ENCODE measurements around the gene IQCE.
"Not testable (repeated sequence)": the region's sequence is repeated elsewhere in the genome, so short reads cannot be mapped to it uniquely, and the experiment has no call there.

Gene IQCE

DNA sequence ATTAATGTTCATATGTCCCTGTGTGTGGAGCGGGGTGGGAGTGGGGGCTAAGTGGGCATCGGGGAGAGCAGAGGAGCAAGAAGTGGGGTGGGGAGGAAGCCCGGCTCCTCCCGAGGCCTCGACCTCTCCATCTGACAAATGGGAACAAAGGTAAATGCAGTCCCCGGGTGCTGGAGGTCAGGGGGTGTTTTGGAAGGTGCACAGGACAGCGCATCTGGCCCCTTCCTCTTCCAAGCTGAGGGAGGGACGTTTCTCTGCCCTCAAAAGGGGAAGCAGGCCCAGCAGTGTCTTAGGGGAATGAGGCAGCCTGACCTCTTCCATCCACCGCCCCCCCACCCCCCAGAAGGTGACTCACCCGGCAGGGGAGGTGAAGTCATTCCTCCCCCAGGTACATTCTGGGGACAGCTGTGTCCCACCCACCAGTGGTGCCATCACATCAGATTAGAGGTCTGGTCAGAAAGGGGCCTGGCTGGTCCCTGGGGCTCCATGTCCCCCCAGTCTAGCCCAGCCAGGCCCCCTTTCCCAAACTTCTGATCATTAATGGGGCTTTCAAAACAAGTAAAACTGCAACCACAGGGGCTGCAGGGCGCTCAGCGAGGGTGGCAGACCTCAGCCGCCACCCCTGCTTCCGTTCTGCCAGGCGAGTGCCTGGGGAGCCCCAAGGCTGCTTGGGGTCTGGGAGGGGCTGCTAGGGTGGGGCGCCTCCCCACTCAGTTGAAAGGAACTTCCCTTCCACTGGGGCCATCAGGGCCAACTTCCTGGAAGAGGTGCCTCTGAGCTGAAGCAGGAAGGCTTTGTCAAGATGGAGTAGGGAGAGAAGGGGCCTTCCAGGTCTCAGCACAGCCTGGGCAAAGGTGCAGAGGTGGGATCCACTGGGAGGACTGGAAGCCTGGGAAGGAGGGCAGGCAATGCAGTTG is 28.4 kb upstream of the IQCE start:
- DNase-seq (ENCODE audit: low spot score): no peak
- TF ChIP-seq, protein P1, sequence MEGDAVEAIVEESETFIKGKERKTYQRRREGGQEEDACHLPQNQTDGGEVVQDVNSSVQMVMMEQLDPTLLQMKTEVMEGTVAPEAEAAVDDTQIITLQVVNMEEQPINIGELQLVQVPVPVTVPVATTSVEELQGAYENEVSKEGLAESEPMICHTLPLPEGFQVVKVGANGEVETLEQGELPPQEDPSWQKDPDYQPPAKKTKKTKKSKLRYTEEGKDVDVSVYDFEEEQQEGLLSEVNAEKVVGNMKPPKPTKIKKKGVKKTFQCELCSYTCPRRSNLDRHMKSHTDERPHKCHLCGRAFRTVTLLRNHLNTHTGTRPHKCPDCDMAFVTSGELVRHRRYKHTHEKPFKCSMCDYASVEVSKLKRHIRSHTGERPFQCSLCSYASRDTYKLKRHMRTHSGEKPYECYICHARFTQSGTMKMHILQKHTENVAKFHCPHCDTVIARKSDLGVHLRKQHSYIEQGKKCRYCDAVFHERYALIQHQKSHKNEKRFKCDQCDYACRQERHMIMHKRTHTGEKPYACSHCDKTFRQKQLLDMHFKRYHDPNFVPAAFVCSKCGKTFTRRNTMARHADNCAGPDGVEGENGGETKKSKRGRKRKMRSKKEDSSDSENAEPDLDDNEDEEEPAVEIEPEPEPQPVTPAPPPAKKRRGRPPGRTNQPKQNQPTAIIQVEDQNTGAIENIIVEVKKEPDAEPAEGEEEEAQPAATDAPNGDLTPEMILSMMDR (IDR thresholded peaks at IDR 0.05): no peak
- peak overlapping the region; percentile 8 for H3K4me3 ChIP-seq
- H3K27ac ChIP-seq: peak overlapping the region; percentile 55 to 89

DNA sequence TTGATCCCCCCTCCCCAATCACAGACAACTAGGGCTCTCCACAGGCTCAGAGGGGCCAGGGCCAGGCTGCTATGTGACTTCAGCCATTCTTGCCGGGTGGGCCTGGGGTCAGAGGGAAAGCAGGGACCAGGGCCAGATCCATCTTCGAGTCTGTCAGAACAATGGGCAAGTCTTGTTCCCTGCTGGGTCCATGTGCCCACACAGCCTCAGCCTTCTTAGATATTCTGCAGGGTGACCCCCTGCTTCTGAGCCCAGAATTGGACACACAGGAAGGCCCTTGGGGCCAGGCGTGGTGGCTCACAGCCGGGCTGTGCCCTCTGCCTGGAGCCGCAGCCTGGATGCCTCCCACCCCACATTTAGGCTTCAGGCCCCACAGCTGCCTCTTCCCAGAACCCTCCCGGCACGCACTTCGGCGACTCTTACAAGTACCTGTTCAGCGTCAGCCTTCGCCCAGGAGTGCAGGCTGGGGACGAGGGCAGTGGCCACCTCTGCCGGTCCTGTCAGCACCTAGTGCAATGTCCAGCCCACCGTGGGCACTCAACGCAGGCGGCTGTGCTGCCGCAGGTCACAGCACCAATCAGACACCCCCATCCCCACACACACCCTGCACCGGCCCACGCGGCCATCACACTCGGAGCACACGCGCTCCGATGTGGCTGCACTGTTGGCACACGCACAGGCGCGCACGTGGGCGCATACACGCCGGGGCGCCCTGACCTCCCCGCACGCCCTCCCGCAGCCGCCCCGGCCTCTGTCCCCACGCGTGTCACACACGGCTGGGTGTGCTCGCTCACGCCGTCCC is 27.6 kb upstream of the IQCE start:
- not testable (repeated sequence) for H3K4me3 ChIP-seq; DNase-seq (ENCODE audit: low spot score)
- H3K27ac ChIP-seq: peak overlapping the region; percentile 55 to 89

DNA sequence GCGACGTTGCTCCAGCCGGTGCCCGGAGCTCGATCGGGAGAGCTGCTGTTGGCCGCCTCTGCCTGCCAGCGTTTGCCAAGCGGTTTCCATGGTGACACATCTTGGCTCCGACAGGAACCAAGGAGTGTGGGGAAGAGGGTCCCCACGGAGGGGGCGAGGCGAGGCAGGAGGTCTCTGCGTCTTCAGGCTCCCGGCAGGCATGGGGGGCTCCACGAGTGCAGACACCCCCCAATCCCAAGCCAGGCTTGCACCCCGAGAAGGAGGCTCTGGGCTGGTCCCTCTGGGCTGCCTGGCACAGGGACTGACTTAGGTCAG is 27.0 kb upstream of the IQCE start:
- not testable (repeated sequence) for H3K27ac ChIP-seq; DNase-seq (ENCODE audit: low spot score); H3K4me3 ChIP-seq

DNA sequence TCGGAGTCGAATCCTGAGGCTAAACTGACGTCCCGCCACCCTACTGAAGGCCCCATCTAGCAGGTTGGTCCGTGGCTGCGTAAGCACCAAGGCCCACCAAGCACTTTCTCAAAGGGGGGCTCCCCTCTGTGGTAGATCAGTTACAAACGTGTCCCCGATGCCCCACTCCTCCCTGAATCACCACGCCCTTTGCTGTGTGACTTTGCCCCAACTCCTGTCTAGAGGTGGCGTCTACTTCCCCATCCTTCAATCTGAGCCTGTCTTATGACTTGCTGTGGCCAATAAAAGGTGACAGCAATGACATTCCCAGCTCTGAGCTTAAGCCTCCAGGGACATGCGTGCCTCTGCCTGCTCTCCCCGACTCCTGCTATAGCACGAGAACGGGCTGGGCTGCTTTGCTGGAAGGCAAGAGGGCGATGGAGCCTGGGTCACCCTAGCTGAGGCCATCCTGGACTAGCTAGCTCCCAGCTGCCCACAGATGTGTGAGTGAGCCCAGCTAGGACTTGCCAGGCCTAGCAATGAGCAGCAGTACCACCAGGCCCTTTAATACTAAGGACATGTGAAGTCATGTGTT is 26.5 kb upstream of the IQCE start:
- not testable (repeated sequence) for H3K4me3 ChIP-seq; DNase-seq (ENCODE audit: low spot score); H3K27ac ChIP-seq

DNA sequence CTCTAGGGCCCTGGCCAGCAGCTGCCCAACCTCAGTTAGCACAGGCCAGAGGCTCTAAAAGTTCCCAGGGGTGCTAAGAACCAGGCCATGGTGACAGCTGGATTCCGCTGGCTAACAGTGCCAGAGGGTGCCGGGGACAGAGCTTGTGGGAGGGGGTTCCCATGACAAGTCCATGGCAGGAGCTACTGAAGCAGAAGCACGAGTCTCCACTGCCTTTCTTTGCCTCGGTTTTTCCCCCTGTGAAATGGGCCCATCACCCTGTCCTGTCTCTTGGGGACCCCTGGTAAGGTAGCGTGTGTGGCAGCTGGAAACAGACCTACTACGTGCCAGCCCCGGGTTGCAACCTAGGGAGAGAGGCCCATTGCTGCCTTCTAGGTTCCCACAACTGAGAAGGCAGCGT is 26.0 kb upstream of the IQCE start:
- H3K27ac ChIP-seq; H3K4me3 ChIP-seq; DNase-seq (ENCODE audit: low spot score): not testable (repeated sequence)

DNA sequence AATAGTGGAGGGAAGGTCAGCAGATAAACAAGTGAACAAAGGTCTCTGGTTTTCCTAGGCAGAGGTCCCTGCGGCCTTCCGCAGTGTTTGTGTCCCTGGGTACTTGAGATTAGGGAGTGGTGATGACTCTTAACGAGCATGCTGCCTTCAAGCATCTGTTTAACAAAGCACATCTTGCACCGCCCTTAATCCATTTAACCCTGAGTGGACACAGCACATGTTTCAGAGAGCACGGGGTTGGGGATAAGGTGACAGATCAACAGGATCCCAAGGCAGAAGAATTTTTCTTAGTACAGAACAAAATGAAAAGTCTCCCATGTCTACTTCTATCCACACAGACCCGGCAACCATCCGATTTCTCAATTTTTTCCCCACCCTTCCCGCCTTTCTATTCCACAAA is 25.2 kb upstream of the IQCE start:
- not testable (repeated sequence) for H3K4me3 ChIP-seq; H3K27ac ChIP-seq; DNase-seq (ENCODE audit: low spot score)

DNA sequence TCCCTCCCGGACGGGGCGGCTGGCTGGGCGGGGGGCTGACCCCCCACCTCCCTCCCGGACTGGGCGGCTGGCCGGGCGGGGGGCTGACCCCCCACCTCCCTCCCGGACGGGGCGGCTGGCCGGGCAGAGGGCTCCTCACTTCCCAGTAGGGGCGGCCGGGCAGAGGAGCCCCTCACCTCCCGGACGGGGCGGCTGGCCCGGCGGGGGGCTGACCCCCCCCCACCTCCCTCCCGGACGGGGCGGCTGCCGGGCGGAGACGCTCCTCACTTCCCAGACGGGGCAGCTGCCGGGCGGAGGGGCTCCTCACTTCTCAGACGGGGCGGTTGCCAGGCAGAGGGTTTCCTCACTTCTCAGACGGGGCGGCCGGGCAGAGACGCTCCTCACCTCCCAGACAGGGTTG is 24.6 kb upstream of the IQCE start:
- DNase-seq (ENCODE audit: low spot score); H3K4me3 ChIP-seq; H3K27ac ChIP-seq: not testable (repeated sequence)

DNA sequence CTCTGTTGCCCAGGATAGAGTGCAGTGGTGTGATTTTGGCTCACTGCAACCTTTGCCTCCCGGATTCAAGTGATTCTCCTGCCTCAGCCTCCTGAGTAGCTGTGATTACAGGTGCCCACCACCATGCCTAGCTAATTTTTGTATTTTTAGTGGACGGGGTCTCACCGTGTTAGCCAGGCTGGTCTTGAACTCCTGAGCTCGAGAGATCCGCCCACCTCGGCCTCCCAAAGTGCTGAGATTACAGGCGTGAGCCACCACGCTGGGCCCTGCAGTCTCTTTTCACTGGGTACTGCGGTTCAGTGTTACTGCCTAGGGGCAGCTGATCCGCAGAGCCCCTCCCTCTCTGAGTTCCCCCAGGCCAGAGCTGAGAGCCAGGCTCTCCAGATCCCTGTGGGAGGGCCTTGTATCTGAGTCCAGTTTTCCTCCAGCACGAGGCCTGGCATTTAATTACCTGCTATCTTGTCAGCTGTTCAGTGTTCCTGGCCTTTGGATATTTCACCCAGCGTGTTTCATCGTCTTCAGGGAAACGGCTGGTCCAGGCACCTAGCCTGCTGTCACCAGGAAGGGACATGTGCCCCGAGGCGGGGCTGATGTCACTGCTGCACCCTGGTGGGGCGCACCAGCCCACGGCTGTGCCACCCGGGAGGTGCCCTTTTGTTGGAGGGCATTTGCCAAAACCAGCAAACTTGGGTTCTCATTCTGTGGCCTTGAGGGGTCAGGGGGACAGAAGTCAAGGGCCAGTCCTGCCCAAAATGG is 22.7 kb upstream of the IQCE start:
- not testable (repeated sequence) for DNase-seq (ENCODE audit: low spot score); H3K4me3 ChIP-seq; H3K27ac ChIP-seq

DNA sequence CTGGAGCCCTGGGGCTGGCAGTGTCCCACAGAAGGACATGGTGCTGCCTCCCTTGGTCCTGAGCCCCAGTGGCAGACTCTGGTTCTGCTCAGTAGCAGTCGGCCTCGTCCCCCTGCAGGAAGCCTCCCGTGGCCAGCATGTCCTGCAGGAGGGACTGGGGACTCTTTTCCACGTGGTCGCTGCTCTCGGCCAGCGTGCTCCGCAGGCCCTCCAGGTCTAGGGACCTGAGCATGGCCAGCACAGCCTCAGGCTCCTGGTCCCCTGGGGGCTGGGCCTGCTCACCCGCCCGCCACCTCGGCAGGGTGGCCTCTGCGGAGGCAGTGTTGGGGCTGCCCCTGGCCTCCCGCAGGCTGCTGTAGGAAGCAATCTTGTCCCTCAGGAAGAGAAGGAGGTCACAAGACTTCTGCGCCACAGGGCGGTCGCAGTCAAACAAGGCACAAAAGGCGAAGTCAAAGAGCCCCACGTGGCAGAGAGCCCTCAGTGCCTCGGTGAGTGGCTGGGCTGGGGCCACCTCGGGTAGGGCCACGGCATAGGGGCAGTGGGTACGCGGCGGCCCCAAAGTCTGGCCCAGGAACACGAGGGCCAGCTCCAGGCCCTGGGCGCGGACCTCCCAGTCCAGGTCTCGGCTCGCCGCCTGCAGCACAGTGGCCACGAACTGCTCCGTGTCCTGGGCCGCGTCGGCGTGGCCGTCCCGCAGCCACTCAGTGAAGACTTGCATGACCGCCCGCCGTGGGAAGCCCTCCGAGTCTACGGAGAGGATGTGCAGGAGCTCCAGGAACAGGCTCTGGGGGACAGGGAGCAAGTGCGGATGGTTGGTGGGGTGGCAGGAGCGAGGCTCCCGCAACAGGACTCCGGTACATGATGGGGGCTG is 20.6 kb upstream of the IQCE start:
- H3K4me3 ChIP-seq: no peak overlapping the region
- H3K27ac ChIP-seq: no peak overlapping the region
- TF ChIP-seq, protein P1 (IDR thresholded peaks at IDR 0.05): no peak
- DNase-seq (ENCODE audit: low spot score): no peak
